ENCODE data around the gene TSPO2.

- no peak for TF ChIP-seq CTCF (IDR thresholded peaks at IDR 0.05; ENCODE audit: low read depth, low read length, poor library complexity, severe bottlenecking)
- no peak for TF ChIP-seq EZH2phosphoT487 (IDR thresholded peaks at IDR 0.05; ENCODE audit: borderline replicate concordance, low read length)
Measured at GRCh38 chr6:41077536-41077935, 35.3 kb downstream of the TSPO2 start.

All from DOHH2 (cell line).